Colonic mucosa (tissue), 4 donors: ENCODE results near the gene ALOX5AP. TPM values are rescaled to one million over a fixed set of nuclear protein-coding genes. Genes with fewer than 3 reads are reported as not detected.

Source experiments
- DNase-seq: peaks from one replicate; pipeline ENCODE4 v3.0.0-alpha.2; 2020
- H3K27ac ChIP-seq: fragments of 200-600 bp; one replicate; pipeline ENCODE4 v1.8.0; 2021
- H3K27me3 ChIP-seq: fragments of 200-600 bp; one replicate; pipeline ENCODE4 v1.8.0; 2021
- H3K36me3 ChIP-seq: fragments of 200-600 bp; one replicate; pipeline ENCODE4 v1.8.0; 2021
- H3K4me1 ChIP-seq: fragments of 200-600 bp; one replicate; pipeline ENCODE4 v1.8.0; 2021; ENCODE audit warnings: mild to moderate bottlenecking
- H3K4me3 ChIP-seq: fragments of 200-600 bp; one replicate; pipeline ENCODE4 v1.8.0; 2021
- H3K9ac ChIP-seq, 2 donors: one replicate each; pipeline ENCODE4 v1.7.0; 2013; ENCODE audit warnings: control low read depth in 2 of 2, low read depth in 2 of 2, low read length in 2 of 2
- H3K9me3 ChIP-seq: fragments of 200-600 bp; one replicate; pipeline ENCODE4 v1.8.0; 2021
- intact Hi-C: fragments of 100-400 bp; cut with DNase I; formaldehyde crosslinking; loops from one replicate; pipeline ENCODE4 v1.14.1; 2022
- total RNA-seq, 2 donors: library from RNA; stranded (reverse); fragmentation: NEBNext Ultra II Directional in 1 of 2; extraction: Animal tissue kit (Norgen Biotek cat#: 25700) in 1 of 2; gene quantifications; one replicate each; pipeline ENCODE4 v1.2.1, GENCODE V29; 2021
- TF ChIP-seq, protein P1 (sequence below): fragments of 200-600 bp; IDR thresholded peaks from one replicate; pipeline ENCODE4 v1.8.0; 2022; ENCODE audit warnings: antibody characterized with exemption, mild to moderate bottlenecking
- donor health status: healthy.
- donor health status: DM: no; HTN: no; CAD: no.
- donor health status: DM: no; HTN: no; CAD: no.

ALOX5AP gene
- total RNA-seq, 2 donors from 2014 or later = 5.0 to 5.1 TPM

DNA sequence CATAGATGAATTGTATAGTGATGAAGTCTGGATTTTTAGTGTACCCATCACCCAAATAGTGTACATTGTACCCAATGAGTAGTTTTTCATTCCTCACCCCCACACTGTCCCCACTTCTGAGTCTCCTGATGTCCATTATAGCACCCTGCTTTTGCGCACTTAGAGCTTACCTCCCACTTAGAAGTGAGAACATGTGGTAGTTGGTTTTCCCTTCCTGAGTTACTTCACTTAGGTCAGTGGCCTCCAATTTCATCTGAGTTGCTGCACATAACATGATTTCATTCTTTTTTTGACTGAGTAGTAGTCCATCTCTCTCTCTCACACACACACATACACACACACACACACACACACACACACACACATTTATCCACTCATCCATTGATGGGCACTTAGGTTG lies 43.2 kb upstream of the ALOX5AP start:
- H3K4me1 ChIP-seq = no peaks in the 10 kb centered on the region
- no peak overlapping the region for H3K9ac ChIP-seq
- intact Hi-C loops = loop anchor here (10.0 kb wide), 1 partner anchor 53 kb away; no protein-coding TSS in a partner anchor
- H3K36me3 ChIP-seq = no peaks in the 10 kb centered on the region
- DNase-seq = no peak
- no peak overlapping the region for H3K27ac ChIP-seq
- TF ChIP-seq, protein P1, sequence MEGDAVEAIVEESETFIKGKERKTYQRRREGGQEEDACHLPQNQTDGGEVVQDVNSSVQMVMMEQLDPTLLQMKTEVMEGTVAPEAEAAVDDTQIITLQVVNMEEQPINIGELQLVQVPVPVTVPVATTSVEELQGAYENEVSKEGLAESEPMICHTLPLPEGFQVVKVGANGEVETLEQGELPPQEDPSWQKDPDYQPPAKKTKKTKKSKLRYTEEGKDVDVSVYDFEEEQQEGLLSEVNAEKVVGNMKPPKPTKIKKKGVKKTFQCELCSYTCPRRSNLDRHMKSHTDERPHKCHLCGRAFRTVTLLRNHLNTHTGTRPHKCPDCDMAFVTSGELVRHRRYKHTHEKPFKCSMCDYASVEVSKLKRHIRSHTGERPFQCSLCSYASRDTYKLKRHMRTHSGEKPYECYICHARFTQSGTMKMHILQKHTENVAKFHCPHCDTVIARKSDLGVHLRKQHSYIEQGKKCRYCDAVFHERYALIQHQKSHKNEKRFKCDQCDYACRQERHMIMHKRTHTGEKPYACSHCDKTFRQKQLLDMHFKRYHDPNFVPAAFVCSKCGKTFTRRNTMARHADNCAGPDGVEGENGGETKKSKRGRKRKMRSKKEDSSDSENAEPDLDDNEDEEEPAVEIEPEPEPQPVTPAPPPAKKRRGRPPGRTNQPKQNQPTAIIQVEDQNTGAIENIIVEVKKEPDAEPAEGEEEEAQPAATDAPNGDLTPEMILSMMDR = no peak
- no peaks in the 10 kb centered on the region for H3K27me3 ChIP-seq
- no peak overlapping the region for H3K4me3 ChIP-seq
- no peaks in the 10 kb centered on the region for H3K9me3 ChIP-seq

DNA sequence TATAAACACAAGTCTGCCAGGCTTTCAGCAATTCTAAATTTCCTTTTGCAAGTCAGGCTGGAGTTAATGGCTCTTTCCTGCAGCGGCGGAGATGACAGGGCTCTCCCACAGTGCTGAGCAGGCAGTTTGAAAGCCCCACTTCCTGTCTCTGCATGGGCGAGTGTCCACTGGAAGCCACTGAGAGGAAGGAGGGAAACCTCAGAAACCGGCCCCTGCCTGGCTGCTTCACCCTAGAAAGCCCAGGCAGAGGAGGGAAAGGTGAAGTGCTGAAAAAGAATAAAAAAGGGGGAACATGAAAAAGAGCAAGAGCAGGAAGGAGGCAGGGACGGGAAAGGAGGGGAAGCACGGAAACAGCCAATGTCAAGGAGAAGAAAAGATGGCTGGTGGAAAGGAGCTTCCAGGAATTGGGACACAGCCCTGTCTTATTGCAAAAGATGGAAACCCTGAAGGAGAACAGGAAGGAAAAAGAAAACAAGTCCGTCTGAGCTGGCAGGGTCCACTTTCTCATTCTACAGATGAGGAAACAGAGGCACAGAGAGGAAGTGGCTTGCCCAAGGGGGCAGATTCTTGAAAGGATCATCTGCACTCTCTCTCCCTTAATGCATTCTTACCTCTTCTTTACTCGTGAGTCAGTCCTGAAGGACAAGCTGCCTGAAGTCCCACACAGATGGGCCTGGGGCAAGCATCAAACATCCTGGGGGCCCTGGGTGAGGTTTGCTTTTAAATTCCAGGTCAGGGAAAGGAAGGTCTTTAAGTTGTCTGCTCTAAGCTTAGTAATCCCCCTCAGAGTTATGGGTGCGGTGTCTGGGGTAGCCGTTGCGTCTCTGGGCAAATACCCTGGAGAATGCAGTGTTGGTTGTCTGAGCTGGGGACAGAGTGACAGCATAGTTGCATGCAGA lies 38.8 kb upstream of the ALOX5AP start:
- Histone ChIP-seq H3K27me3 (no peaks in the 10 kb centered on the region), H3K27ac (no peak overlapping the region)
- intact Hi-C loops = loop anchor here (10.0 kb wide), 1 partner anchor 48 kb away; no protein-coding TSS in a partner anchor

DNA sequence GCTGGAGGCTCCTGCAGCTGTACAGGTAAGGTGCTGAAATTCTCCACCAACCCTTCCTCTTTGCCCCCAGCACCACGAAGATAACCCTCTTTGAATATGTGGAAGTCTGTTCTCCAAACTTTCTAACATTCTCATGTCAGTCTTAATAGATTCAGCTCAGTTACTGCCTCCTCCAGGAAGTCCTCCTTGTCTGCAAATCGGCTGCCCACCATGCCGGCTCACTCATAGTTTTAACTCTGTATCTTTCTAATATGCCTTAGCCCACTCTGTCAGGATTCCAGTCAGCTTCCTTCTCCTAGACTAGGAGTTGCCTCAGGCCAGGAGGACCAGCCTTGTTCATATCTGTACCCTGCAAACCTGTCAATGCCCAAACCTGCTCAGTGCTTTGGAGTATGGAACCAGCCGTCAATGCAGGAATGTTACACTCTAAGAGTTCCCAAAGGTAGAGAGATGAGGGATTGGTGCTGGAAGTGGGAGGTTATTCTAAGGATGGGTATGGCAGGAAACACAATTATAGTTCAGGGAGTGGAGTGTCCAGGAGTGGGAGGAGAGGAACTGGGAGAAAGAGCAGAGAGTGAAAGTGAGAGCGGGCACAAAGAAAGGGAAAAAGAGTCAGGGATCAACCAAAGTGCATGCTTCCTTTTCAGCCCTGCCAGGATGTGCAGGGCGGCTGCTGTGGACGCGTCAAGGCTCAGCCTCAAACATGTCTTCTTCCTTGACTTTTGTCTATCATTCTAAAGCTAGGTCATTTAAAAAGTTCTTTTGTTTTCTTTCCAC lies 38.0 kb upstream of the ALOX5AP start:
- H3K27ac ChIP-seq = no peak overlapping the region
- H3K4me3 ChIP-seq = no peak overlapping the region
- intact Hi-C loops = loop anchor here (10.0 kb wide), 1 partner anchor 47 kb away; no protein-coding TSS in a partner anchor
- H3K4me1 ChIP-seq = no peaks in the 10 kb centered on the region
- no peaks in the 10 kb centered on the region for H3K9me3 ChIP-seq
- TF ChIP-seq, protein P1 = no peak
- no peaks in the 10 kb centered on the region for H3K36me3 ChIP-seq
- DNase-seq = peak; percentile 61
- no peak overlapping the region for H3K9ac ChIP-seq
- no peaks in the 10 kb centered on the region for H3K27me3 ChIP-seq

More for the DNA sequence above, 38.8 kb upstream of the ALOX5AP start:
- peak; percentile 41 for DNase-seq
- H3K9ac ChIP-seq = no peak overlapping the region
- no peak overlapping the region for H3K4me3 ChIP-seq
- no peaks in the 10 kb centered on the region for H3K4me1 ChIP-seq
- TF ChIP-seq, protein P1 = no peak
- no peaks in the 10 kb centered on the region for H3K9me3 ChIP-seq
- H3K36me3 ChIP-seq = no peaks in the 10 kb centered on the region

DNA sequence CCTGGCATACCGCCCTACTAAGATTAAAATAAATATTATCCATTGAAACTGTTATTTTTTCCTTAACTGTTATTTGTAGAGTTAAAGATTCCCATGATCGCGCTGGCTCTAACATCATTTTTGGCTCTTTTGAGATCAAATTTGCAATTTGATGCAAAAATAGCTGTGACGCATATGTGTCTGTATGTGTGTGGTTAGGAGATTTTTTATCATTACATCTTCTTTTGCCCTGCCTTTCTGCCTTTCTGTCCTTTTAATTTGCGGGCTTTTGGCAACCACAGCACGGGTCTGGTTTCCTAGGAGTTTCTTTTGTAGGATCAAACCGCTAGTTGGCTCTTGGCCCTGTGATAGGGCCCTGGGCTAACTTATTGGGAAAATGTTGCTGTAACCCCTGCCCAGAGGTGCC lies 37.3 kb upstream of the ALOX5AP start:
- Histone ChIP-seq H3K9me3 (no peaks in the 10 kb centered on the region), H3K4me3 (no peak overlapping the region), H3K36me3 (no peaks in the 10 kb centered on the region), H3K27me3 (no peaks in the 10 kb centered on the region), H3K27ac (no peak overlapping the region), H3K9ac (no peak overlapping the region), H3K4me1 (no peaks in the 10 kb centered on the region)
- intact Hi-C loops = loop anchor here (10.0 kb wide), 1 partner anchor 47 kb away; no protein-coding TSS in a partner anchor
- TF ChIP-seq, protein P1 = no peak
- DNase-seq = no peak

DNA sequence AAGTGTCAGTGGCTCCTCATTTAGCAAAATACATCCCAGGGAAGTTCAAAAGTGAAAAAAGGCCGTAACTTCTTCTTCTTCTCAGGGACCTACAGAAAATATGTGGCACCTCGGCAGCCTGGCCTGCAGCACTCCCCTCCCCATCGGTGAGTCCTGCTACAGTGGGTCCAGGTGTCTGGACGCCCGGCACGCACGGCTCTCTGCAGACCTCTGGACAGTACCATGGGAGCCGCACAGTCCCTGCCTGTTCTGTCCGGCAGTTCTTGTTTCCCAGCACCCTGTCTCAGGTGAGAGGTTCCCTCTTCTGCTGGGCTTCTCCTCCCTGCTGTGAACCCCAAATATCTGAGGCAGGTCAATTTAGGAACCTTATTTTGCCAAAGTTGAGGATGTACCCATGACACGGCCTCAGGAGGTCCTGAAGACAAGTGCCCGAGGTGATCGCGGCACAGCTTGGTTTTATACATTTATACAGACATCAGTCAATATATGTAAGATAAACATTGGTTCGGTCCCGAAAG lies 36.8 kb upstream of the ALOX5AP start:
- no peaks in the 10 kb centered on the region for H3K36me3 ChIP-seq
- H3K9me3 ChIP-seq = no peaks in the 10 kb centered on the region
- no peaks in the 10 kb centered on the region for H3K4me1 ChIP-seq
- no peak overlapping the region for H3K27ac ChIP-seq
- H3K27me3 ChIP-seq = no peaks in the 10 kb centered on the region
- no peak overlapping the region for H3K9ac ChIP-seq
- intact Hi-C loops = loop anchor here (10.0 kb wide), 1 partner anchor 46 kb away; no protein-coding TSS in a partner anchor
- TF ChIP-seq, protein P1 = no peak
- no peak overlapping the region for H3K4me3 ChIP-seq
- no peak for DNase-seq
